Breast epithelium (tissue), 4 donors: ENCODE measurements around the gene SPATA6L. TPM values are rescaled to one million over a fixed set of nuclear protein-coding genes. Genes with fewer than 3 reads are reported as not detected.

Experiments
- DNase-seq, 2 donors: peaks; one replicate each; pipeline ENCODE4 v3.0.0-alpha.2; 2019; ENCODE audit warnings: low spot score in 2 of 2
- H3K27ac ChIP-seq, 2 donors: fragments of 200-600 bp; sonication (generic) in 1 of 2; one replicate each; pipeline ENCODE4 v1.5.1; 2016 to 2019; ENCODE audit warnings: mild to moderate bottlenecking in 1 of 2
- H3K27me3 ChIP-seq, 2 donors: fragments of 200-600 bp; sonication (generic) in 1 of 2; one replicate each; pipeline versions ENCODE4 v1.5.1 to v1.6.0; 2017 to 2019; ENCODE audit warnings: control low read depth in 1 of 2, mild to moderate bottlenecking in 1 of 2
- H3K36me3 ChIP-seq: fragments of 200-600 bp; one replicate; pipeline ENCODE4 v1.5.1; 2019
- H3K4me1 ChIP-seq, 2 donors: fragments of 200-600 bp; sonication (generic); one replicate each; pipeline ENCODE4 v1.5.1; 2016 to 2019; ENCODE audit warnings: control low read depth in 1 of 2
- H3K4me3 ChIP-seq, 3 donors: fragments of 200-600 bp; sonication (generic); 1 replicate in 2 of 3; 2 replicates in 1 of 3; pipeline ENCODE4 v1.5.1; 2016 to 2019; ENCODE audit warnings: mild to moderate bottlenecking in 3 of 3, moderate library complexity in 2 of 3
- H3K9me3 ChIP-seq, 2 donors: fragments of 200-600 bp; sonication (generic) in 1 of 2; one replicate each; pipeline ENCODE4 v1.5.1; 2016 to 2019; ENCODE audit warnings: control low read depth in 1 of 2
- POLR2A ChIP-seq: fragments of 450-650 bp; IDR thresholded peaks from one replicate; pipeline ENCODE4 v1.6.1; 2016; ENCODE audit warnings: antibody characterized with exemption, mild to moderate bottlenecking, moderate library complexity
- POLR2AphosphoS5 ChIP-seq, 3 donors: sonication (generic); formaldehyde crosslinking; IDR thresholded peaks; one replicate each; pipeline ENCODE4 v1.6.1; 2017; ENCODE audit warnings: antibody characterized with exemption in 3 of 3
- intact Hi-C: fragments of 100-400 bp; cut with DNase I; formaldehyde crosslinking; loops from one replicate; pipeline ENCODE4 v1.15.1; 2023; ENCODE audit warnings: low total_unique reads
- total RNA-seq, 3 donors: library from RNA; depleted of rRNA; stranded (reverse); fragments of >200 nt; gene quantifications; one replicate each; pipeline ENCODE4 v1.1.0, GENCODE V29; 2016
- TF ChIP-seq, protein P1 (sequence below), 3 donors: fragments of 450-650 bp; IDR thresholded peaks; one replicate each; pipeline ENCODE4 v1.5.1; 2016 to 2017; ENCODE audit warnings: antibody characterized with exemption in 3 of 3, mild to moderate bottlenecking in 3 of 3, moderate library complexity in 3 of 3

Gene SPATA6L
- total RNA-seq, 3 donors from 2014 or later = 1.4 to 22.5 (median 14.4) TPM

GRCh38 chr9:4574657-4575243 is 91.5 kb downstream of the SPATA6L start:
- no peaks in the 10 kb centered on the region for H3K9me3 ChIP-seq
- H3K36me3 ChIP-seq = no peaks in the 10 kb centered on the region
- TF ChIP-seq, protein P1, sequence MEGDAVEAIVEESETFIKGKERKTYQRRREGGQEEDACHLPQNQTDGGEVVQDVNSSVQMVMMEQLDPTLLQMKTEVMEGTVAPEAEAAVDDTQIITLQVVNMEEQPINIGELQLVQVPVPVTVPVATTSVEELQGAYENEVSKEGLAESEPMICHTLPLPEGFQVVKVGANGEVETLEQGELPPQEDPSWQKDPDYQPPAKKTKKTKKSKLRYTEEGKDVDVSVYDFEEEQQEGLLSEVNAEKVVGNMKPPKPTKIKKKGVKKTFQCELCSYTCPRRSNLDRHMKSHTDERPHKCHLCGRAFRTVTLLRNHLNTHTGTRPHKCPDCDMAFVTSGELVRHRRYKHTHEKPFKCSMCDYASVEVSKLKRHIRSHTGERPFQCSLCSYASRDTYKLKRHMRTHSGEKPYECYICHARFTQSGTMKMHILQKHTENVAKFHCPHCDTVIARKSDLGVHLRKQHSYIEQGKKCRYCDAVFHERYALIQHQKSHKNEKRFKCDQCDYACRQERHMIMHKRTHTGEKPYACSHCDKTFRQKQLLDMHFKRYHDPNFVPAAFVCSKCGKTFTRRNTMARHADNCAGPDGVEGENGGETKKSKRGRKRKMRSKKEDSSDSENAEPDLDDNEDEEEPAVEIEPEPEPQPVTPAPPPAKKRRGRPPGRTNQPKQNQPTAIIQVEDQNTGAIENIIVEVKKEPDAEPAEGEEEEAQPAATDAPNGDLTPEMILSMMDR (IDR thresholded peaks at IDR 0.05) = no peak
- TF ChIP-seq POLR2AphosphoS5 (IDR thresholded peaks at IDR 0.05) (no peak), POLR2A (no peak)
- DNase-seq = no peak
- intact Hi-C loops = no loop called here
- no peak overlapping the region for H3K4me3 ChIP-seq
- no peak overlapping the region for H3K27ac ChIP-seq
- H3K4me1 ChIP-seq = peaks cover 0 to 5% of the 10 kb centered on the region in 2 donors
- H3K27me3 ChIP-seq = no peaks in the 10 kb centered on the region

GRCh38 chr9:4573634-4574389 is 92.5 kb downstream of the SPATA6L start:
- intact Hi-C loops = no loop called here
- Histone ChIP-seq H3K4me3 (no peak overlapping the region), H3K9me3 (no peaks in the 10 kb centered on the region), H3K36me3 (no peaks in the 10 kb centered on the region), H3K4me1 (no peaks in the 10 kb centered on the region), H3K27me3 (no peaks in the 10 kb centered on the region), H3K27ac (no peak overlapping the region)
- no peak for DNase-seq
- no peak for TF ChIP-seq POLR2A

- H3K27ac ChIP-seq = no peak overlapping the region
- intact Hi-C loops = no loop called here
- H3K4me1 ChIP-seq = no peaks in the 10 kb centered on the region
- H3K36me3 ChIP-seq = no peaks in the 10 kb centered on the region
- H3K9me3 ChIP-seq = no peaks in the 10 kb centered on the region
- no peaks in the 10 kb centered on the region for H3K27me3 ChIP-seq
- TF ChIP-seq, protein P1 (IDR thresholded peaks at IDR 0.05) = no peak
- TF ChIP-seq POLR2A (no peak), POLR2AphosphoS5 (IDR thresholded peaks at IDR 0.05) (no peak)
- H3K4me3 ChIP-seq = no peak overlapping the region
- no peak for DNase-seq
Observed at GRCh38 chr9:4573176-4573575, 93.1 kb downstream of the SPATA6L start.

GRCh38 chr9:4572184-4572826 is 94.0 kb downstream of the SPATA6L start:
- intact Hi-C loops = no loop called here
- TF ChIP-seq, protein P1 (IDR thresholded peaks at IDR 0.05) = no peak
- TF ChIP-seq POLR2AphosphoS5 (IDR thresholded peaks at IDR 0.05) (no peak), POLR2A (no peak)

DNA sequence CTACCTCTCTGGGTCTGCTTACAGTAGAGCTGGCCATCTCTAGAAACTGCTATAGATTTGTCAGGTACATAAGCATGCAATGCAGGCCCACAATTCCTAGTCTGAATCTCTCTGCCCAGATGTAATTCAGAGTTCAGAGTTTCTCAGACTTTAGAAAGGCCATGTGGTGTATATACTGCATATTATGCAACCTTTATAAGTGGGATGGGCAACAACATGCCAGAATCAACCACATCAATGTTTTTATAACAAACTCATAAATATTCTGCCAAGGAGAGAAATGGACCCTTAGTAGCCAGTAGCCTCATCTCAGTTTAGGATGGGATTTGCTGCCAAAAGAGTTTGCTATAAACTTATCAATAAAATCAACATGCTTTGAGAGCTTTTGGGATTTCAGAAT is 97.2 kb downstream of the SPATA6L start:
- Histone ChIP-seq H3K4me3 (no peak overlapping the region), H3K27ac (no peak overlapping the region), H3K4me1 (no peaks in the 10 kb centered on the region), H3K9me3 (no peaks in the 10 kb centered on the region), H3K36me3 (no peaks in the 10 kb centered on the region), H3K27me3 (no peaks in the 10 kb centered on the region)
- TF ChIP-seq POLR2A = no peak
- TF ChIP-seq POLR2AphosphoS5 (IDR thresholded peaks at IDR 0.05) = no peak
- TF ChIP-seq, protein P1 (IDR thresholded peaks at IDR 0.05) = no peak
- intact Hi-C loops = no loop called here
- DNase-seq = no peak

More at GRCh38 chr9:4572184-4572826, 94.0 kb downstream of the SPATA6L start:
- no peaks in the 10 kb centered on the region for H3K9me3 ChIP-seq
- no peaks in the 10 kb centered on the region for H3K27me3 ChIP-seq
- H3K36me3 ChIP-seq = no peaks in the 10 kb centered on the region
- no peak for DNase-seq
- H3K4me3 ChIP-seq = no peak overlapping the region
- H3K4me1 ChIP-seq = no peaks in the 10 kb centered on the region
- no peak overlapping the region for H3K27ac ChIP-seq
